SU-DHL-6 (cell line): ENCODE results near the gene WNT4.

ENCODE experiments used
- H2AFZ ChIP-seq: fragments of 200-600 bp; sonication (generic); 2 replicates; pipeline ENCODE4 v1.6.1; 2014; ENCODE audit warnings: low read depth, mild to moderate bottlenecking, moderate library complexity, mixed read lengths, antibody characterized with exemption, low read length; ENCODE audit not compliant: severe bottlenecking
- H3F3A ChIP-seq: fragments of 200-600 bp; shearing (Covaris generic); 2 replicates; pipeline ENCODE4 v1.6.0; 2016; ENCODE audit warnings: antibody characterized with exemption, mild to moderate bottlenecking; ENCODE audit not compliant: insufficient read depth
- H3K27ac ChIP-seq: fragments of 200-600 bp; sonication (generic); 2 replicates; pipeline ENCODE4 v1.5.1; 2016; ENCODE audit warnings: low read depth, mild to moderate bottlenecking, low read length, moderate library complexity, mixed read lengths
- H3K27me3 ChIP-seq: fragments of 200-600 bp; sonication (generic), shearing (Covaris generic); 2 replicates; pipeline ENCODE4 v1.6.0; 2014; ENCODE audit warnings: mild to moderate bottlenecking, low read length
- H3K36me3 ChIP-seq: fragments of 200-600 bp; sonication (generic); 2 replicates; pipeline ENCODE4 v1.6.1; 2014; ENCODE audit warnings: mild to moderate bottlenecking, low read length, mixed read lengths
- H3K4me2 ChIP-seq: fragments of 300-600, 200-600 bp; shearing (Covaris generic), sonication (generic); 2 replicates; pipeline ENCODE4 v1.6.0; 2014; ENCODE audit warnings: low read length, low read depth, mild to moderate bottlenecking; ENCODE audit not compliant: poor library complexity, severe bottlenecking
- H3K4me3 ChIP-seq: fragments of 200-600 bp; sonication (generic); 2 replicates; pipeline ENCODE4 v1.5.1; 2014; ENCODE audit warnings: antibody characterized with exemption, low read length, mild to moderate bottlenecking, mixed read lengths; ENCODE audit not compliant: insufficient read depth, poor library complexity, severe bottlenecking
- H3K79me2 ChIP-seq: fragments of 200-600 bp; sonication (generic); 2 replicates; pipeline ENCODE4 v1.6.1; 2014; ENCODE audit warnings: mild to moderate bottlenecking, low read length, moderate library complexity; ENCODE audit not compliant: insufficient read depth
- H3K9ac ChIP-seq: fragments of 200-600 bp; sonication (generic); 2 replicates; pipeline ENCODE4 v1.7.0; 2014; ENCODE audit warnings: mild to moderate bottlenecking, low read length
- H3K9me2 ChIP-seq: fragments of 200-600 bp; sonication (generic); replicated peaks from 2 replicates; pipeline ENCODE4 v1.6.1; 2014; ENCODE audit warnings: low read length; ENCODE audit not compliant: insufficient read depth
- H3K9me3 ChIP-seq: fragments of 200-600 bp; sonication (generic); 2 replicates; pipeline ENCODE4 v1.6.1; 2014; ENCODE audit warnings: low read length, mixed read lengths; ENCODE audit not compliant: insufficient read depth
- H4K20me1 ChIP-seq: fragments of 200-600 bp; sonication (generic); 2 replicates; pipeline ENCODE4 v1.6.1; 2014; ENCODE audit warnings: low read depth, mild to moderate bottlenecking, antibody characterized with exemption, low read length, moderate library complexity, mixed read lengths
- EZH2phosphoT487 ChIP-seq: fragments of 200-600 bp; sonication (generic), shearing (Covaris generic); conservative IDR thresholded peaks from 2 replicates; pipeline ENCODE4 v1.6.1; 2018; ENCODE audit warnings: mild to moderate bottlenecking, antibody characterized with exemption, low read length, moderate library complexity, mixed read lengths
- TF ChIP-seq, protein P1 (sequence below): fragments of 200-600 bp; sonication (generic); IDR thresholded peaks from one replicate; pipeline ENCODE4 v1.5.1; 2017; ENCODE audit warnings: antibody characterized with exemption, mild to moderate bottlenecking, low read length, moderate library complexity; ENCODE audit not compliant: insufficient read depth, poor library complexity, severe bottlenecking

WNT4 gene

DNA sequence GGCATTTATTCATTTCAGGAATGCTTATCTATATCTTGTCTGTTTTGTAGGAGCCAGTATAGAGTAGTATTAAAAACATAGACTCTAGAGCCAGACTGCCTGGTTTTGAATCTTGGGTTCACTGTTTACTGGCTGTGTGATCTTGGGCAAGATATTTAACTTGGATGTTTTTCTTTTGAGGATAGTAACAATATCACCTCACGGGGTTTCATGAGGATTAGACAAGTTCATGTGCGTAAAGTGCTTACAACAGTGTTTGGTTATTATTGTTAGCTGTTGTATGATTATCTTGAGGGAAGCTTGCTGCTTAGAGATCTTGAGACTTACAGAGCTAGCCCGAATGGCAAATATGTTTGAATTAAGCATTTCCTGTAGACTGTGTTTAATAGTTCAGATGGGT is 40.2 kb downstream of the WNT4 start:
- Histone ChIP-seq H3K79me2 (peaks cover 21% of the 10 kb centered on the region; the same call in 1 of the 2 replicates), H3K4me3 (no peak overlapping the region)
- TF ChIP-seq, protein P1, sequence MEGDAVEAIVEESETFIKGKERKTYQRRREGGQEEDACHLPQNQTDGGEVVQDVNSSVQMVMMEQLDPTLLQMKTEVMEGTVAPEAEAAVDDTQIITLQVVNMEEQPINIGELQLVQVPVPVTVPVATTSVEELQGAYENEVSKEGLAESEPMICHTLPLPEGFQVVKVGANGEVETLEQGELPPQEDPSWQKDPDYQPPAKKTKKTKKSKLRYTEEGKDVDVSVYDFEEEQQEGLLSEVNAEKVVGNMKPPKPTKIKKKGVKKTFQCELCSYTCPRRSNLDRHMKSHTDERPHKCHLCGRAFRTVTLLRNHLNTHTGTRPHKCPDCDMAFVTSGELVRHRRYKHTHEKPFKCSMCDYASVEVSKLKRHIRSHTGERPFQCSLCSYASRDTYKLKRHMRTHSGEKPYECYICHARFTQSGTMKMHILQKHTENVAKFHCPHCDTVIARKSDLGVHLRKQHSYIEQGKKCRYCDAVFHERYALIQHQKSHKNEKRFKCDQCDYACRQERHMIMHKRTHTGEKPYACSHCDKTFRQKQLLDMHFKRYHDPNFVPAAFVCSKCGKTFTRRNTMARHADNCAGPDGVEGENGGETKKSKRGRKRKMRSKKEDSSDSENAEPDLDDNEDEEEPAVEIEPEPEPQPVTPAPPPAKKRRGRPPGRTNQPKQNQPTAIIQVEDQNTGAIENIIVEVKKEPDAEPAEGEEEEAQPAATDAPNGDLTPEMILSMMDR = no peak
- no peak for TF ChIP-seq EZH2phosphoT487

DNA sequence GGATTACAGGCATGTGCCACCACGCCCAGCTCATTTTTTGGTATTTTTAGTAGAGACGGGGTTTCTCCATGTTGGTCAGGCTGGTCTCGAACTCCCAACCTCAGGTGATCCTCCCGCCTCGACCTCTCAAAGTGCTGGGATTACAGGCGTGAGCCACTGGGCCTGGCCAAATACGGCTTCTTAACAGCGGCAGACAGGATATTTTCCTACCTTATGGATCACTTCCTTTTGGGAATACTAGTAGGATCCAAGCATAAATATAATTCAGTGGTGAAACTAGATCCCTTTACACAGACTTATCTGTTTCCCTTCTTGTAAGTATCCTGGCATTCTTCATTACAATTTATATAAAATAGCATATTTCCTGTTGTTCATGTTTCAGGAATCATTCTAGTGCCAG is 40.9 kb downstream of the WNT4 start:
- H3F3A ChIP-seq = no peaks in the 10 kb centered on the region
- H3K4me3 ChIP-seq = no peak overlapping the region
- TF ChIP-seq EZH2phosphoT487 = no peak
- TF ChIP-seq, protein P1 = no peak
- no peaks in the 10 kb centered on the region for H3K27me3 ChIP-seq
- H3K27ac ChIP-seq = no peak overlapping the region
- H3K9ac ChIP-seq = no peak overlapping the region
- no peaks in the 10 kb centered on the region for H3K9me2 ChIP-seq
- H3K36me3 ChIP-seq = 0 out of 2 replicates have a peak, but pooled peaks cover 4% of the 10 kb centered on the region
- H2AFZ ChIP-seq = no peak overlapping the region
- no peak overlapping the region for H3K4me2 ChIP-seq
- peaks cover under 1% of the 10 kb centered on the region; the same call in 1 of the 2 replicates for H4K20me1 ChIP-seq
- no peaks in the 10 kb centered on the region for H3K9me3 ChIP-seq
- peaks cover 18% of the 10 kb centered on the region; the same call in 1 of the 2 replicates for H3K79me2 ChIP-seq

More for the DNA sequence above, 40.2 kb downstream of the WNT4 start:
- H3K9me3 ChIP-seq = no peaks in the 10 kb centered on the region
- H4K20me1 ChIP-seq = no peaks in the 10 kb centered on the region; the same call in 1 of the 2 replicates
- no peak overlapping the region for H2AFZ ChIP-seq
- H3K9me2 ChIP-seq = no peaks in the 10 kb centered on the region
- no peak overlapping the region for H3K4me2 ChIP-seq
- 0 out of 2 replicates have a peak, but pooled peaks cover 3% of the 10 kb centered on the region for H3K36me3 ChIP-seq
- H3K9ac ChIP-seq = no peak overlapping the region
- H3F3A ChIP-seq = no peaks in the 10 kb centered on the region
- no peak overlapping the region for H3K27ac ChIP-seq
- H3K27me3 ChIP-seq = no peaks in the 10 kb centered on the region

GRCh38 chr1:22101199-22101598 is 41.7 kb downstream of the WNT4 start:
- TF ChIP-seq, protein P1 = no peak
- TF ChIP-seq EZH2phosphoT487 = no peak
- Histone ChIP-seq H3K27ac (no peak overlapping the region), H2AFZ (no peak overlapping the region), H3F3A (no peaks in the 10 kb centered on the region), H3K9me3 (no peaks in the 10 kb centered on the region), H3K9me2 (no peaks in the 10 kb centered on the region), H3K79me2 (peaks cover 16% of the 10 kb centered on the region; the same call in 1 of the 2 replicates), H3K27me3 (no peaks in the 10 kb centered on the region), H4K20me1 (peaks cover 9% of the 10 kb centered on the region; the same call in 1 of the 2 replicates), H3K9ac (no peak overlapping the region), H3K36me3 (peaks cover 11% of the 10 kb centered on the region; the same call in 1 of the 2 replicates), H3K4me2 (no peak overlapping the region), H3K4me3 (no peak overlapping the region)
